Gastrocnemius medialis (tissue), 4 donors: Measurements from ENCODE around the gene LGALS1. TPM values are rescaled to one million over a fixed set of nuclear protein-coding genes. Genes with fewer than 3 reads are reported as not detected.

Experiments used
- ATAC-seq, 2 donors: fragments of 150-250 bp; one replicate each; pipeline ENCODE4 v1.9.1; 2016
- DNase-seq, 2 donors: peaks; one replicate each; pipeline ENCODE4 v3.0.0-alpha.2; 2019
- H3K27ac ChIP-seq, 4 donors: fragments of 200-600 bp; sonication (generic); 1 replicate in 1 of 4; 2 replicates in 3 of 4; pipeline ENCODE4 v1.5.1; 2016 to 2018; ENCODE audit warnings: mild to moderate bottlenecking in 2 of 4, moderate library complexity in 1 of 4
- H3K27me3 ChIP-seq, 3 donors: fragments of 200-600 bp; sonication (generic) in 2 of 3; 1 replicate in 1 of 3; 2 replicates in 2 of 3; pipeline versions ENCODE4 v1.5.1 to v1.6.0; 2016 to 2019; ENCODE audit warnings: mild to moderate bottlenecking in 1 of 3, moderate library complexity in 1 of 3
- H3K36me3 ChIP-seq, 2 donors: fragments of 200-600 bp; sonication (generic) in 1 of 2; one replicate each; pipeline ENCODE4 v1.5.1; 2017 to 2018
- H3K4me1 ChIP-seq, 2 donors: fragments of 200-600 bp; sonication (generic) in 1 of 2; one replicate each; pipeline ENCODE4 v1.5.1; 2016 to 2017; ENCODE audit warnings: mild to moderate bottlenecking in 2 of 2
- H3K4me3 ChIP-seq, 4 donors: fragments of 200-600 bp; sonication (generic) in 3 of 4; 1 replicate in 1 of 4; 2 replicates in 3 of 4; pipeline ENCODE4 v1.5.1; 2016 to 2019; ENCODE audit warnings: mild to moderate bottlenecking in 2 of 4
- H3K9me3 ChIP-seq, 3 donors: fragments of 200-600 bp; sonication (generic) in 2 of 3; 1 replicate in 1 of 3; 2 replicates in 2 of 3; pipeline ENCODE4 v1.5.1; 2016 to 2019
- POLR2A ChIP-seq, 2 donors: fragments of 450-650 bp; IDR thresholded peaks; one replicate each; pipeline ENCODE4 v1.6.1; 2017; ENCODE audit warnings: antibody characterized with exemption in 2 of 2, mild to moderate bottlenecking in 2 of 2, moderate library complexity in 2 of 2
- in situ Hi-C, 4 donors: fragments of 200-750 bp; cut with MboI; loops; one replicate each; pipeline versions ENCODE4 v1.15.0 to v1.8.0; 2017; ENCODE audit warnings: low sequenced_read_pairs in 4 of 4
- intact Hi-C: fragments of 100-400 bp; cut with DNase I; formaldehyde crosslinking; loops from one replicate; pipeline ENCODE4 v1.15.1; 2023; ENCODE audit warnings: low total_unique reads
- total RNA-seq, 4 donors: library from RNA; depleted of rRNA; stranded (reverse); fragments of >200 nt; gene quantifications; one replicate each; pipeline versions ENCODE4 v1.1.0 to v1.2.3, GENCODE V29; 2016
- TF ChIP-seq, protein P1 (sequence below), 5 experiments: fragments of 450-650 bp in 3 of 5; fragments of 200-600 bp in 2 of 5; sonication (generic) in 2 of 5; IDR thresholded peaks in 4 of 5; conservative IDR thresholded peaks in 1 of 5; 1 replicate in 4 of 5; 2 replicates in 1 of 5; pipeline ENCODE4 v1.5.1; 2016 to 2019; ENCODE audit warnings: antibody characterized with exemption in 5 of 5, mild to moderate bottlenecking in 3 of 5, moderate library complexity in 3 of 5

The LGALS1 gene
- total RNA-seq, 4 donors from 2014 or later, result 561 to 1,888 (median 1,101) TPM

DNA sequence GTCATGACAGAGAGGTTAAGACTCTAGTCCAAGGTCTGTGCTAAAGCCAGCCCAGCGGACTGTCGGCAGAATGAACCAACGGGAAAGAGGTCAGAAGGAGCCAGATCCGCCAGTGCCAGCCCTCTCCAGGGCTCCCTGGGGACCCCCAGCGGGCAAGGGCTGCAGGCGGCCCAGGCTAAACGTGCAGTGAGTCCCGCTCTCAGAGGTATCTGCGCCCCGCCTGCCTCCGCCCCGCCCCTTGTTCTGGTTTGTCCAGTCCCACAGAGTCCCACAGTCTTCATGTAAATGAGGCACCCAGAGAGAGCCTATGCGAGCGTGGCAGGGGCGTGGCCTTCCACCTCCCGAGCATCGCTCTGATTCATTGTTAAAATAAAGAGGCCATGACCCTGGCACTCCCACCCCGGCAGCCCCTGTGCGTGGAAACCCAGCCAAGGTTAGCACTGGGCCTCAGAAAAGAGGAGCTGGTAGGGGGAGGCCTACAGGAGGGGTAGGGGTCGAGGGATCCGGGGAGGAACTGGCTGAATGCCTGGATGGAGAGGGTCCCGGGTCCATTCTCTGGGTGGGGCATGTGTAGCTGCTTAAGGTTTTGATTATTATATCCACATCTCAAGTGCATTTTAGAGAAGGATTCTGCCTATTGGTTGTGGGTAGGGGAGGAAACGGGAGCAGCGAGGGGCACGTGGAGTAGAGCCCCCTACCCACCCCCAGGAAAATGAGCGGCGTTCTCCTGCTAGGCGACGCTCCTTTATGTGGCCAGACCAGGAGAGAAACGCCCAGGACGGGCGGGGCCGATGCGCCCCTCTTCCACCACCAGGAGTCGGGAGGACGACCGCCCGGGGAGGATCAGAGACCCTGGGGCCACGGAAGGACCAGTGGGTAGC lies 21.5 kb downstream of the LGALS1 start, which contains the start of gene TRIOBP:
TSS of gene TRIOBP (plus strand) at position 392 of the 881 bp plus-strand sequence. CDS start 4,318 bp downstream, outside the sequence.
- Histone ChIP-seq H3K4me3 (peak within 1 kb of the TSS; percentile 21 to 43 (median 34)), H3K4me1 (peaks cover 7 to 11% of the 10 kb centered on the region in 2 donors), H3K27me3 (no peaks in the 10 kb centered on the region), H3K9me3 (no peaks in the 10 kb centered on the region), H3K27ac (no peak within 1 kb of the TSS), H3K36me3 (peaks cover 0 to 26% of the 10 kb centered on the region in 2 donors)
- TF ChIP-seq, protein P1, sequence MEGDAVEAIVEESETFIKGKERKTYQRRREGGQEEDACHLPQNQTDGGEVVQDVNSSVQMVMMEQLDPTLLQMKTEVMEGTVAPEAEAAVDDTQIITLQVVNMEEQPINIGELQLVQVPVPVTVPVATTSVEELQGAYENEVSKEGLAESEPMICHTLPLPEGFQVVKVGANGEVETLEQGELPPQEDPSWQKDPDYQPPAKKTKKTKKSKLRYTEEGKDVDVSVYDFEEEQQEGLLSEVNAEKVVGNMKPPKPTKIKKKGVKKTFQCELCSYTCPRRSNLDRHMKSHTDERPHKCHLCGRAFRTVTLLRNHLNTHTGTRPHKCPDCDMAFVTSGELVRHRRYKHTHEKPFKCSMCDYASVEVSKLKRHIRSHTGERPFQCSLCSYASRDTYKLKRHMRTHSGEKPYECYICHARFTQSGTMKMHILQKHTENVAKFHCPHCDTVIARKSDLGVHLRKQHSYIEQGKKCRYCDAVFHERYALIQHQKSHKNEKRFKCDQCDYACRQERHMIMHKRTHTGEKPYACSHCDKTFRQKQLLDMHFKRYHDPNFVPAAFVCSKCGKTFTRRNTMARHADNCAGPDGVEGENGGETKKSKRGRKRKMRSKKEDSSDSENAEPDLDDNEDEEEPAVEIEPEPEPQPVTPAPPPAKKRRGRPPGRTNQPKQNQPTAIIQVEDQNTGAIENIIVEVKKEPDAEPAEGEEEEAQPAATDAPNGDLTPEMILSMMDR (IDR thresholded peaks at IDR 0.05 in 4 of 5, conservative IDR thresholded peaks at IDR 0.05 in 1 of 5), result peak; percentile 21 to 59 (median 46)
- no peak for TF ChIP-seq POLR2A (IDR thresholded peaks at IDR 0.05)
- ATAC-seq (peak; percentile 96 to 97), DNase-seq (peak; percentile 86 to 89)
- intact Hi-C loops (no loop called here), in situ Hi-C loops (loop anchor here in 1 of 4 donors (10.0 kb wide), 1 partner anchor 72 kb away; no protein-coding TSS in a partner anchor)

DNA sequence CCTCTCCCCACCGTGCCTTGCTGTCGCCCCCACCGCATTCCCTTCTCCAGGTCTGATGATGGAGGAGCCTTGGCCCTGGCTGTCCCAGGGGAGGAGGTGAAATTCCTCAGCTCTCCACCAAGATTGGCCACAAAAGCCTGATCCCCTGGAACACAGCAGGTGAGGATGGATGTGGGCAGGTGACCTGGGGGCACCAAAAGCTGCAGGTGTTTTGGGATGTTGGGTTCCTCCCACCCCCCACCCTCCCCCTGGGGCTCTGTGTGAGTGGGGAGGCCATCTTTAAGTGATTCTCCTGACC lies 22.1 kb downstream of the LGALS1 start:
- H3K27ac ChIP-seq, result no peak overlapping the region
- in situ Hi-C loops, result loop anchor here in 1 of 4 donors (10.0 kb wide), 1 partner anchor 73 kb away; no protein-coding TSS in a partner anchor
- DNase-seq (no peak), ATAC-seq (no peak)
- no peak overlapping the region for H3K4me3 ChIP-seq
- peaks cover 0 to 21% of the 10 kb centered on the region in 2 donors for H3K36me3 ChIP-seq
- peaks cover 7 to 11% of the 10 kb centered on the region in 2 donors for H3K4me1 ChIP-seq
- TF ChIP-seq, protein P1 (IDR thresholded peaks at IDR 0.05 in 4 of 5, conservative IDR thresholded peaks at IDR 0.05 in 1 of 5), result no peak
- no peak for TF ChIP-seq POLR2A (IDR thresholded peaks at IDR 0.05)
- no peaks in the 10 kb centered on the region for H3K9me3 ChIP-seq
- intact Hi-C loops, result no loop called here
- no peaks in the 10 kb centered on the region for H3K27me3 ChIP-seq

DNA sequence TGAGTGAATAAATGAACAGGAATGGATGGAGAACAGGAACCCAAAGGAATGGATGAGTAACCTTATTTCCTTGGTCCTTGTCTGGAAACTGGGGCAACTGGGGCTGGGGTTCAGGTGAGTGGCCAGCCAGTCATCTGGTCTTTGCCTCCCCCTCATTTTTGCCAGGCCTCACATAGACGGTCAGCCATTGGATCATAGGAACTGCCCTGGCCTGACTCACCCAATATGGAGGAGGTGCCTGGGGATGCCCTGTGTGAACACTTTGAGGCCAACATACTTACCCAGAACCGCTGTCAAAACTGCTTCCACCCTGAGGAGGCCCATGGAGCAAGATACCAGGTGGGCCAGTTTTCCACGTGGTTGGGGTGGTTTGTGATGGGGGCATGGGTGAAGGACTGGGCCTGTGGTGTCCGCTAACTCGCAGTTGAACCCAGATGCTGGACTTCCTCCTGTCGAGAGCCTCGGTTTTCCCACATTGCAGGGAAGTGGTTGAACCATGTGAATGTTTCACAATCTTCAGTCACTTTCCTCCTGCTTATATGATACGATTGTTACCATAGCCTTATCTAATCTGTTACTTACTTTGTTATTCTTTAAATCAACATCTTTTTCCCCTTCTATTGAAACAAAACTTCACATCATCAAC lies 25.8 kb downstream of the LGALS1 start:
- Histone ChIP-seq H3K4me3 (no peak overlapping the region), H3K27me3 (no peaks in the 10 kb centered on the region), H3K36me3 (no peaks in the 10 kb centered on the region), H3K9me3 (no peaks in the 10 kb centered on the region), H3K4me1 (peaks cover 3 to 4% of the 10 kb centered on the region in 2 donors), H3K27ac (no peak overlapping the region)
- ATAC-seq, result no peak
- TF ChIP-seq, protein P1 (IDR thresholded peaks at IDR 0.05 in 4 of 5, conservative IDR thresholded peaks at IDR 0.05 in 1 of 5), result no peak
- TF ChIP-seq POLR2A (IDR thresholded peaks at IDR 0.05), result no peak
- no peak for DNase-seq
- in situ Hi-C loops, result no loop called here
- intact Hi-C loops, result no loop called here

DNA sequence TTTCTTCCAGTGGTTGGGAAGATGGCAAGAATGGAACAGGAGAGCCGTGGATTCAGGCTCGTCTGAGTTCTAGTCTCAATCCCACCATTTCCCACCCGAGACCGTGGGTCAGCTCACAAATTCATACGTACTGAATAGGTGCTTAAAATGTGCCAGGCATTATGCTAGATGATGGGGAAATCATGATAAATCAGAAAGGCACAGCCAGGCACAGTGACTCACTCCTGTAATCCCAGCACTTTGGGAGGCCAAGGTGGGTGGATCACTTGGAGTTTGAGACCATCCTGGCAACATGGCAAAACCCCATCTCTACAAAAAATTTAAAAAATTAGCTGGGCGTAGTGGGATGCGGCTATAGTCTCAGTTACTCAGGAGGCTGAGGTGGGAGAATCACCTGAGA lies 28.5 kb downstream of the LGALS1 start:
- TF ChIP-seq, protein P1 (IDR thresholded peaks at IDR 0.05 in 4 of 5, conservative IDR thresholded peaks at IDR 0.05 in 1 of 5), result no peak
- no peak for TF ChIP-seq POLR2A (IDR thresholded peaks at IDR 0.05)
- H3K36me3 ChIP-seq, result no peaks in the 10 kb centered on the region
- H3K4me1 ChIP-seq, result no peaks in the 10 kb centered on the region
- no peak for ATAC-seq
- H3K9me3 ChIP-seq, result no peaks in the 10 kb centered on the region
- in situ Hi-C loops (no loop called here), intact Hi-C loops (no loop called here)
- no peak for DNase-seq
- no peak overlapping the region for H3K27ac ChIP-seq
- H3K4me3 ChIP-seq, result no peak overlapping the region
- H3K27me3 ChIP-seq, result no peaks in the 10 kb centered on the region
